ENCODE data around the gene CFAP65. TPM values are rescaled to one million over a fixed set of nuclear protein-coding genes. Genes with fewer than 3 reads are reported as not detected.

Gene CFAP65
- total RNA-seq, 1 experiment from 2014 or later: 0.34 TPM

DNA sequence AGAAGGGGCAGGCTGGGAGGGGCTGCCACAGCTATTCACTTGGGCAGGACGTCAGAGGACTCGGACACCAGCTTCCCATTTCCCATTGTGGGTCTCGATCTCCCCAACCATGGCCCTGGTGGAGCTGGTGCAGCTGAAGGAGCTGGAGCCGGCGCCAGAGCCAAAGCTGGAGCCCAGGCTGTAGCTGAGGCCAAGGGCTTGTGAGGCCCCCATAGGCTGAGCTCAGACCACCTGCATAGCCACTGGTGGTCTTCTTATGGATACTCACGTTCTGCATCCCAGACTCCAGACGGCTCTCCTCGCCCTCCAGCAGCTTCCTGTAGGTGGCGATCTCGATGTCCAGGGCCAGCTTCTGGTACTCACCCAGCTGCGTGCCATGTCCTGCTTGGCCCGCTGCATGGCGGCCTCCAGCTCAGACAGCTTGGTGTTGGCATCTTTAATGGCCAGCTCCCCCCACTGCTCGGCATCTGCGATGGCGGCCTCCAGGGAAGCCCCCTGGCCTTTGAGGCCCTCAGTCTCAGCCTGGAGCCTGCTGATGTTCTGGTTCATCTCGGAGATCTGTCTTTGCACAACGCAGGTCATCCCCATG lies 87.9 kb downstream of the CFAP65 start:
- TF ChIP-seq, protein P1, sequence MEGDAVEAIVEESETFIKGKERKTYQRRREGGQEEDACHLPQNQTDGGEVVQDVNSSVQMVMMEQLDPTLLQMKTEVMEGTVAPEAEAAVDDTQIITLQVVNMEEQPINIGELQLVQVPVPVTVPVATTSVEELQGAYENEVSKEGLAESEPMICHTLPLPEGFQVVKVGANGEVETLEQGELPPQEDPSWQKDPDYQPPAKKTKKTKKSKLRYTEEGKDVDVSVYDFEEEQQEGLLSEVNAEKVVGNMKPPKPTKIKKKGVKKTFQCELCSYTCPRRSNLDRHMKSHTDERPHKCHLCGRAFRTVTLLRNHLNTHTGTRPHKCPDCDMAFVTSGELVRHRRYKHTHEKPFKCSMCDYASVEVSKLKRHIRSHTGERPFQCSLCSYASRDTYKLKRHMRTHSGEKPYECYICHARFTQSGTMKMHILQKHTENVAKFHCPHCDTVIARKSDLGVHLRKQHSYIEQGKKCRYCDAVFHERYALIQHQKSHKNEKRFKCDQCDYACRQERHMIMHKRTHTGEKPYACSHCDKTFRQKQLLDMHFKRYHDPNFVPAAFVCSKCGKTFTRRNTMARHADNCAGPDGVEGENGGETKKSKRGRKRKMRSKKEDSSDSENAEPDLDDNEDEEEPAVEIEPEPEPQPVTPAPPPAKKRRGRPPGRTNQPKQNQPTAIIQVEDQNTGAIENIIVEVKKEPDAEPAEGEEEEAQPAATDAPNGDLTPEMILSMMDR (IDR thresholded peaks at IDR 0.05; ENCODE audit: insufficient read depth in 1 of 2, low read depth in 1 of 2, low read length in 1 of 2, severe bottlenecking in 1 of 2, unreplicated experiment in 1 of 2): no peak
- Mint-ChIP-seq H3K4me1 (ENCODE audit: low read depth, unreplicated experiment) (no peaks in the 10 kb centered on the region), H3K27me3 (ENCODE audit: insufficient read depth, unreplicated experiment) (peaks cover 26% of the 10 kb centered on the region), H3K9me3 (ENCODE audit: unreplicated experiment) (no peaks in the 10 kb centered on the region), H3K27ac (ENCODE audit: unreplicated experiment) (no peak overlapping the region), H3K36me3 (ENCODE audit: insufficient read depth, unreplicated experiment) (no peaks in the 10 kb centered on the region), H3K4me3 (ENCODE audit: unreplicated experiment) (no peak overlapping the region)
- CTCF ChIA-PET: interaction anchor here (0.6 to 1.0 kb wide), 5 partner anchors 8 to 166 kb away, joined by 3 to 4 read pairs (median 3); no protein-coding TSS in a partner anchor
- Histone ChIP-seq H3K4me3 (ENCODE audit: low read depth, low read length) (no peak overlapping the region), H3K9me3 (no peaks in the 10 kb centered on the region), H3K36me3 (ENCODE audit: control insufficient read depth, insufficient read depth, low read length) (no peaks in the 10 kb centered on the region), H3K4me1 (no peaks in the 10 kb centered on the region), H3K27me3 (replicated peaks; ENCODE audit: control insufficient read depth, insufficient read depth, low read length) (no peaks in the 10 kb centered on the region)
- no peak for DNase-seq
- no TSS peak for BruUV-seq (replicated peaks)
- intact Hi-C loops (cut with micrococcal nuclease; ENCODE audit: unreplicated experiment): no loop called here
- POLR2A ChIA-PET: interaction anchor here (0.5 to 0.7 kb wide), 2 partner anchors 8 to 15 kb away, joined by 3 to 6 read pairs; no protein-coding TSS in a partner anchor

Small RNA genes within 50 kb of the gene (microRNA-seq; reads per million reads assigned to microRNA genes)
- gene MIR3131 (31.2 reads per million, percentile 61 among the genes with 10 or more reads in this experiment), gene MIR375 (1,141 reads per million, percentile 88 among the genes with 10 or more reads in this experiment)

Other genes with a start within 250 kb of the CFAP65 start
- not detected in 2 replicates for gene PRKAG3, start 209.7 kb downstream of the CFAP65 start, total RNA-seq (2022)
- gene WNT6, start 181.7 kb downstream of the CFAP65 start, total RNA-seq (2022): 18.3 and 20.3 TPM in 2 replicates
- gene WNT10A, start 160.7 kb downstream of the CFAP65 start, total RNA-seq (2022): 0.81 and 1.2 TPM in 2 replicates
- 0.18 and 0.21 TPM in 2 replicates for gene CDK5R2, start 81.8 kb downstream of the CFAP65 start, total RNA-seq (2022)
- not detected in 2 replicates for gene FEV, start 56.3 kb downstream of the CFAP65 start, total RNA-seq (2022)
- gene CRYBA2, start 48.1 kb downstream of the CFAP65 start, total RNA-seq (2022): 0.59 TPM in 1 of 2 replicates, not detected in the other
- 19.0 and 22.6 TPM in 2 replicates for gene IHH, start 19.4 kb upstream of the CFAP65 start, total RNA-seq (2022)
- 28.5 and 29.6 TPM in 2 replicates for gene NHEJ1, start 119.3 kb upstream of the CFAP65 start, total RNA-seq (2022)
- 6.5 and 7.1 TPM in 2 replicates for gene SLC23A3, start 128.5 kb upstream of the CFAP65 start, total RNA-seq (2022)
- gene CNPPD1, start 135.4 kb upstream of the CFAP65 start, total RNA-seq (2022): 59.3 and 62.9 TPM in 2 replicates
- gene RETREG2, start 136.8 kb upstream of the CFAP65 start, total RNA-seq (2022): 59.5 and 62.0 TPM in 2 replicates
- 37.3 and 41.8 TPM in 2 replicates for gene ZFAND2B, start 165.3 kb upstream of the CFAP65 start, total RNA-seq (2022)
- gene ABCB6, start 177.4 kb upstream of the CFAP65 start, total RNA-seq (2022): 66.0 and 68.6 TPM in 2 replicates
- 59.6 and 62.9 TPM in 2 replicates for gene ATG9A, start 188.1 kb upstream of the CFAP65 start, total RNA-seq (2022)
- 50.7 and 51.5 TPM in 2 replicates for gene ANKZF1, start 188.3 kb upstream of the CFAP65 start, total RNA-seq (2022)
- gene GLB1L, start 203.9 kb upstream of the CFAP65 start, total RNA-seq (2022): 3.3 and 4.3 TPM in 2 replicates
- 26.1 and 26.6 TPM in 2 replicates for gene STK16, start 204.0 kb upstream of the CFAP65 start, total RNA-seq (2022)
- gene TUBA4B, start 211.7 kb upstream of the CFAP65 start, total RNA-seq (2022): not detected in 2 replicates
- gene TUBA4A, start 212.4 kb upstream of the CFAP65 start, total RNA-seq (2022): 14.9 and 15.6 TPM in 2 replicates
- gene DNAJB2, start 237.8 kb upstream of the CFAP65 start, total RNA-seq (2022): 60.6 and 61.2 TPM in 2 replicates